Natural killer cell (primary cell): ENCODE results near the gene ATF6. TPM values are rescaled to one million over a fixed set of nuclear protein-coding genes. Genes with fewer than 3 reads are reported as not detected.

Experiments used
- ATAC-seq, 3 donors: fragments of 150-1000 bp in 2 of 3; fragments of 200-7000 bp in 1 of 3; cut with Tn5 transposase; 1 replicate in 1 of 3; 2 replicates in 2 of 3; pipeline ENCODE4 v1.10.0; 2021; ENCODE audit warnings: mild to moderate bottlenecking in 2 of 3, moderate library complexity in 2 of 3
- DNase-seq, 2 donors: peaks; one replicate each; pipeline versions ENCODE4 v3.0.0 to v3.0.0-alpha.2; 2013 to 2021; ENCODE audit warnings: mixed read lengths in 1 of 2
- H3K27ac ChIP-seq: one replicate; pipeline ENCODE4 v1.5.1; 2013; ENCODE audit warnings: mild to moderate bottlenecking, low read length
- H3K27me3 ChIP-seq: one replicate; pipeline ENCODE4 v1.6.1; 2013; ENCODE audit warnings: low read length; ENCODE audit not compliant: control insufficient read depth, insufficient read depth
- H3K36me3 ChIP-seq: one replicate; pipeline ENCODE4 v1.6.1; 2013; ENCODE audit warnings: low read length; ENCODE audit not compliant: control insufficient read depth, insufficient read depth
- H3K4me1 ChIP-seq: one replicate; pipeline ENCODE4 v1.6.1; 2013; ENCODE audit warnings: low read length; ENCODE audit not compliant: control insufficient read depth, insufficient read depth
- H3K4me3 ChIP-seq: one replicate; pipeline ENCODE4 v1.5.1; 2013; ENCODE audit warnings: low read length
- H3K9me3 ChIP-seq: one replicate; pipeline ENCODE4 v1.6.1; 2013; ENCODE audit warnings: low read length; ENCODE audit not compliant: control insufficient read depth, insufficient read depth
- H3K27ac Mint-ChIP-seq, 2 donors: one replicate each; pipeline ENCODE4 v1.8.0; 2022; ENCODE audit warnings: mild to moderate bottlenecking in 2 of 2, mixed read lengths in 2 of 2, moderate library complexity in 1 of 2
- H3K27me3 Mint-ChIP-seq, 2 donors: one replicate each; pipeline ENCODE4 v1.8.0; 2022; ENCODE audit warnings: low read depth in 2 of 2, mixed read lengths in 2 of 2
- H3K36me3 Mint-ChIP-seq: one replicate; pipeline ENCODE4 v1.8.0; 2022; ENCODE audit warnings: mixed read lengths
- H3K4me1 Mint-ChIP-seq, 2 donors: one replicate each; pipeline ENCODE4 v1.8.0; 2022; ENCODE audit warnings: mixed read lengths in 2 of 2
- H3K4me3 Mint-ChIP-seq: one replicate; pipeline ENCODE4 v1.8.0; 2022; ENCODE audit warnings: mild to moderate bottlenecking, moderate library complexity, mixed read lengths
- H3K9me3 Mint-ChIP-seq, 2 donors: one replicate each; pipeline ENCODE4 v1.8.0; 2022; ENCODE audit warnings: mixed read lengths in 2 of 2
- WGBS: methylation state at CpG from one replicate; pipeline ENCODE4 v1.1.7; 2013; ENCODE audit warnings: missing lambda C conversion rate; ENCODE audit not compliant: insufficient coverage; 5-methylcytosine and 5-hydroxymethylcytosine counted together
- intact Hi-C: fragments of 100-400 bp; cut with micrococcal nuclease; formaldehyde crosslinking; loops from one replicate; pipeline ENCODE4 v1.14.2; 2022
- total RNA-seq, 4 donors: library from RNA; stranded (reverse); fragments of 120-200 nt in 1 of 4; gene quantifications; one replicate each; pipeline versions ENCODE4 v1.2.3 to v1.2.4, GENCODE V29; 2013 to 2022
- TF ChIP-seq, protein P1 (sequence below): fragments of 200-600 bp; IDR thresholded peaks from one replicate; pipeline ENCODE4 v1.8.0; 2022; ENCODE audit warnings: antibody characterized with exemption

The ATF6 gene
- total RNA-seq, 3 donors from 2014 or later (not counting 1 experiment from before 2014, with no cell fraction given) = 16.8 to 25.0 (median 21.8) TPM

DNA sequence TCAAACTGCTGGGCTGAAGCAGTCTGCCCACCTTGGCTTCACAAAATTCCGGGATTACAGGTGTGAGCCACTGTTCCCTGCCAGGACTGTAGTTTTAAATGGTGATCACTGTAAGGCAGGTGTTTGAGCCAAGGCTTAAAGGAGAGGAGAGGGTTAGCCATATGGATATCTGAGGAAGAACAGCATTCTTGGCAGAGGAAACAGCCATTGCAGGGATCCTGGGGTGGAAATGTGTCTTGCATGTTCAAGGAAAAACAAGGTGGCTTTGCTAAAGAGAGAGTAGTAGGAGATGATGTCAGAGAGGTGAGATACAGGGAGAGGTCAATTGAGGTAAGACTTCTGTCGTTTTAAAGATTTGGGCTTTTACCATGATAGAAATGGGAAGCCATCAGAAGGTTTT, 73.5 kb downstream of the ATF6 start:
- 94% methylated on average over 2 of the region's 2 CpGs for WGBS

DNA sequence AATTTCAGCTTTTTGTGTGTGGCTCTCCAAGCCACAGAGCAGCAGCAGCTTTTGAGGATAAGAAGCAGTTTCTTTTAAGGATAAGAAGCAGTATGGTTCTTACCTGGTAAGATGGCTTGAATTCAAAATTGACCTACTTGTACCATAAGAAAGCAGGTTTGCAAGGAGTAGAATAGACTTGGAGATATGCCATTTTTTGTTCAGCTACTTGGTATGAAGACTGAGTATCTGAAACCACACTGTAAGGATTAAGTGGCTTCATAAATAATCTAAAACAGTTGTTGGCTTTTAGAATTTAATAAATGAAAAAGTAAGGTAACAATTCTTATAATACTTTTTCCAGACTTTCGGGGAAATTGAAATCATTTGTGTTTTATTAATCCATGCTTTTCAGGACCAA, 74.2 kb downstream of the ATF6 start:
- Mint-ChIP-seq H3K4me1 (peaks cover 3 to 16% of the 10 kb centered on the region in 2 donors), H3K4me3 (no peak overlapping the region), H3K27ac (no peak overlapping the region), H3K9me3 (no peaks in the 10 kb centered on the region), H3K36me3 (peaks cover 7% of the 10 kb centered on the region), H3K27me3 (no peaks in the 10 kb centered on the region)
- H3K27me3 ChIP-seq = no peaks in the 10 kb centered on the region
- H3K4me3 ChIP-seq = no peak overlapping the region
- H3K9me3 ChIP-seq = no peaks in the 10 kb centered on the region
- ATAC-seq = no peak
- no peak overlapping the region for H3K27ac ChIP-seq
- no peaks in the 10 kb centered on the region for H3K4me1 ChIP-seq
- peaks cover 12% of the 10 kb centered on the region for H3K36me3 ChIP-seq
- WGBS = 100% methylated on average over 1 of the region's 1 CpG
- TF ChIP-seq, protein P1, sequence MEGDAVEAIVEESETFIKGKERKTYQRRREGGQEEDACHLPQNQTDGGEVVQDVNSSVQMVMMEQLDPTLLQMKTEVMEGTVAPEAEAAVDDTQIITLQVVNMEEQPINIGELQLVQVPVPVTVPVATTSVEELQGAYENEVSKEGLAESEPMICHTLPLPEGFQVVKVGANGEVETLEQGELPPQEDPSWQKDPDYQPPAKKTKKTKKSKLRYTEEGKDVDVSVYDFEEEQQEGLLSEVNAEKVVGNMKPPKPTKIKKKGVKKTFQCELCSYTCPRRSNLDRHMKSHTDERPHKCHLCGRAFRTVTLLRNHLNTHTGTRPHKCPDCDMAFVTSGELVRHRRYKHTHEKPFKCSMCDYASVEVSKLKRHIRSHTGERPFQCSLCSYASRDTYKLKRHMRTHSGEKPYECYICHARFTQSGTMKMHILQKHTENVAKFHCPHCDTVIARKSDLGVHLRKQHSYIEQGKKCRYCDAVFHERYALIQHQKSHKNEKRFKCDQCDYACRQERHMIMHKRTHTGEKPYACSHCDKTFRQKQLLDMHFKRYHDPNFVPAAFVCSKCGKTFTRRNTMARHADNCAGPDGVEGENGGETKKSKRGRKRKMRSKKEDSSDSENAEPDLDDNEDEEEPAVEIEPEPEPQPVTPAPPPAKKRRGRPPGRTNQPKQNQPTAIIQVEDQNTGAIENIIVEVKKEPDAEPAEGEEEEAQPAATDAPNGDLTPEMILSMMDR = no peak
- intact Hi-C loops = loop anchor here (5.0 kb wide), 1 partner anchor 138 kb away; no protein-coding TSS in a partner anchor
- no peak for DNase-seq

More for the DNA sequence above, 73.5 kb downstream of the ATF6 start:
- ATAC-seq (no peak), DNase-seq (no peak)
- no peak overlapping the region for H3K4me3 ChIP-seq
- Mint-ChIP-seq H3K27me3 (no peaks in the 10 kb centered on the region), H3K9me3 (no peaks in the 10 kb centered on the region), H3K36me3 (peaks cover 7% of the 10 kb centered on the region), H3K27ac (no peak overlapping the region), H3K4me3 (no peak overlapping the region), H3K4me1 (peaks cover 3 to 16% of the 10 kb centered on the region in 2 donors)
- intact Hi-C loops = no loop called here
- H3K27me3 ChIP-seq = no peaks in the 10 kb centered on the region
- TF ChIP-seq, protein P1 = no peak
- H3K4me1 ChIP-seq = no peaks in the 10 kb centered on the region
- H3K27ac ChIP-seq = no peak overlapping the region
- no peaks in the 10 kb centered on the region for H3K9me3 ChIP-seq
- H3K36me3 ChIP-seq = peaks cover 9% of the 10 kb centered on the region

DNA sequence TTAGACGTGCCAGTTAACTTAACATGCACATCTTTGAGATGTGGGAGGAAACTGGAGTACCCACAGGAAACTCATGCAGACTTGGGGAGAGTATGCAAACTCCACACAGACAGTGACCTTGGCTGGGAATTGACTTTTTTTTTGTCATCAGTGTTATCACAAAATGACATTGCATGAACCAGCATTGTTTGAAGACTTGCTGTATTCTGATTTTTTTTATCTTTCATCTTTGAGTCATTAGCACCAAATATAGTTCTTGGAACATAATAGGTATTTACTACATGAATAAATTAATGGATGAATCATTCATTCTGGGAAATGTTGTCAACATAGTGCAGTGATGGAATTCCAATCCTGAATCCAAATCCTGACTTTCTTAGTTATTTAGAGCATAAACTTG, 77.0 kb downstream of the ATF6 start:
- Histone ChIP-seq H3K9me3 (no peaks in the 10 kb centered on the region), H3K4me3 (no peak overlapping the region), H3K4me1 (no peaks in the 10 kb centered on the region), H3K27me3 (no peaks in the 10 kb centered on the region), H3K36me3 (peaks cover 22% of the 10 kb centered on the region), H3K27ac (no peak overlapping the region)
- intact Hi-C loops = loop anchor here (5.0 kb wide), 1 partner anchor 141 kb away; no protein-coding TSS in a partner anchor
- Mint-ChIP-seq H3K4me1 (peaks cover 3 to 8% of the 10 kb centered on the region in 2 donors), H3K27ac (no peak overlapping the region), H3K4me3 (no peak overlapping the region), H3K27me3 (no peaks in the 10 kb centered on the region), H3K36me3 (no peaks in the 10 kb centered on the region), H3K9me3 (no peaks in the 10 kb centered on the region)
- TF ChIP-seq, protein P1 = no peak
- 17% methylated on average over 1 of the region's 1 CpG for WGBS
- no peak for ATAC-seq
- DNase-seq = no peak

DNA sequence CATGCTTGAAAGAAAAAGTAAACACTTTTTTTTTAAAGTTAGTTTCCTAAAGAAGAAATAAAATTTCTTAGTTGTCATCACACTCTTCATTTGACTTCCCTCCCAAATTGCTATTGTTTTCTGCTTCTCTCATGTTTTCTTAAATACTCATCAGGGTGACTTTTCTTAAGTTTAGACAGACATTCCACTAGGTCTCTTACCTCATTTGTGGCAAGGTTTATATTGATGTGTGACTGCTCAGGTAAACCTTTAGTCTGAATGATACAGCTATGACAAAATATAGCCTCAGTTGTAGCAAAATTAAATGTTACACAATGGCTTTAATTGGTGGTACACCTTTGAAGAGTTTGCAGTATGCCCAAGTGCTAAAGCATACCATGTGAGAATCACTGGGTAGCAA, 78.6 kb downstream of the ATF6 start:
- H3K27ac ChIP-seq = no peak overlapping the region
- DNase-seq = no peak
- intact Hi-C loops = loop anchor here (5.0 kb wide), 1 partner anchor 142 kb away; no protein-coding TSS in a partner anchor
- H3K9me3 ChIP-seq = no peaks in the 10 kb centered on the region
- H3K27me3 Mint-ChIP-seq = no peaks in the 10 kb centered on the region
- no peaks in the 10 kb centered on the region for H3K9me3 Mint-ChIP-seq
- no peak for ATAC-seq
- no peaks in the 10 kb centered on the region for H3K4me1 ChIP-seq
- peaks cover 7% of the 10 kb centered on the region for H3K36me3 Mint-ChIP-seq
- H3K4me3 Mint-ChIP-seq = no peak overlapping the region
- TF ChIP-seq, protein P1 = no peak
- no peak overlapping the region for H3K4me3 ChIP-seq
- H3K27ac Mint-ChIP-seq = no peak overlapping the region
- H3K36me3 ChIP-seq = peaks cover 25% of the 10 kb centered on the region
- no peaks in the 10 kb centered on the region for H3K27me3 ChIP-seq
- H3K4me1 Mint-ChIP-seq = peaks cover 6 to 8% of the 10 kb centered on the region in 2 donors
